ENCODE measurements around the gene CPSF6.
"Not testable (repeated sequence)": the region's sequence is repeated elsewhere in the genome, so short reads cannot be mapped to it uniquely, and the experiment has no call there.

The CPSF6 gene

DNA sequence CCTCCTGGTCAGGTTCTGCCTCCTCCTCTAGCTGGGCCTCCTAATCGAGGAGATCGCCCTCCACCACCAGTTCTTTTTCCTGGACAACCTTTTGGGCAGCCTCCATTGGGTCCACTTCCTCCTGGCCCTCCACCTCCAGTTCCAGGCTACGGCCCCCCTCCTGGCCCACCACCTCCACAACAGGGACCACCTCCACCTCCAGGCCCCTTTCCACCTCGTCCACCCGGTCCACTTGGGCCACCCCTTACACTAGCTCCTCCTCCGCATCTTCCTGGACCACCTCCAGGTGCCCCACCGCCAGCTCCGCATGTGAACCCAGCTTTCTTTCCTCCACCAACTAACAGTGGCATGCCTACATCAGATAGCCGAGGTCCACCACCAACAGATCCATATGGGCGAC is 19.3 kb downstream of the CPSF6 start:
- no peak for DNase-seq (ENCODE audit: low spot score)

DNA sequence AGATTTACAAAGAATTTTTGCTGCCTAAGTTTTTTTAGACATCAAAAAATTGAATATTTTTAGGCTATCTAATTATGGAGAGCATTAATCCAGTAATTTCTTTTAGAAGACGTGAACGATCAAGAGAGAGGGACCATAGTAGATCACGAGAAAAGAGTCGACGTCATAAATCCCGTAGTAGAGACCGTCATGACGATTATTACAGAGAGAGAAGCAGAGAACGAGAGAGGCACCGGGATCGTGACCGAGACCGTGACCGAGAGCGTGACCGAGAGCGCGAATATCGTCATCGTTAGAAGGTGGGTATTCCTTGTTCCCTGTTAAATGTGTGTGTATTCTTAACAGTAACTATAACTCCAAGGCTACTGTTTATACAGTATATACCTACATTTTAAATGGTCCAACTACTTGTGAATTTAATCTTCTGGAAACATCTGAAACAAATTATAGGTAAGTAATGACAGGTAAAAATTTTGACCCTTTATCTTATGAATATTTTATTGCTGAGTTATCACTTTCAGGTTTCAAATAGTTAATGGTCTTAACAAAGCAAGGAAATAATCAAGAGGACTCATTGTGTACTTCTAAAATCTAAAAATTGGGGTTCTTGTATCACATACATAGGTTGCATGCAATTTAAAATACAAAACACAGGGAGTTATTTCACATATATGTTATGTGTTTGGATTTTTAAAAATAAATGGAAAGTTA is 23.1 kb downstream of the CPSF6 start:
- no peak for DNase-seq (ENCODE audit: low spot score)

DNA sequence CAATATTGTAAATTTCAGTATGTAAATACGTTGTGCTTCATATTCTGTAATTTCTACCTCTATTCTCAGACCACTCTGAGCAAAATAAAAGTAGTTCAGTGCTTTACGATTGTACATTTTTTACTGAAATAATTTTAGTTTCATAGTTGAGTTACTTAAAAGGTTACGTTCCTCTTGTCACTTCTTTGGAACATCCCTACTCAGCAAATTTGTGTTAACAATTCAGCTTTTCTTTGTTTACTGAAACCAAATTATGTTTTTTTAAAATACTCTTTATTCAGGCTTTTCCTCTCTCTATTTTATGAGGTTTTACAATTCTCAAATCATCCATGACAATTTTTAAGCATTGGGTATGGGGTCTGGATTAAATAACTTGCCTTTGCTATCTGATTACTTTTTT is 25.8 kb downstream of the CPSF6 start:
- DNase-seq (ENCODE audit: low spot score), result no peak

DNA sequence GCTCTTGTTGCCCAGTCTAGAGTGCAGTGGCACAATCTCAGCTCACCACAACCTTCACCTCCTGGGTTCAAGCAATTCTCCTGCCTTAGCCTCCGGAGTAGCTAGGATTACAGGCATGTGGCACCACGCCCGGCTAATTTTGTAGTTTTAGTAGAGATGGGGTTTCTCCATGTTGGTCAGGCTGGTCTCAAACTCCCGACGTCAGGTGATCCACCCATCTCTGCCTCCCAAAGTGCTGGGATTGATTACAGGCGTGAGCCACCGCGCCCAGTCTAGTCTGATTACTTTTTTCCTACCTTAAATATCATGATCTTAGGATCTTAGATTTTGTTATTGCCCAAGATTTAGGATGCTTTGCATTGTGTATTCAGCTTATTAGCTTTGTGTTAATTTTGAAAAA is 26.3 kb downstream of the CPSF6 start:
- not testable (repeated sequence) for DNase-seq (ENCODE audit: low spot score)

DNA sequence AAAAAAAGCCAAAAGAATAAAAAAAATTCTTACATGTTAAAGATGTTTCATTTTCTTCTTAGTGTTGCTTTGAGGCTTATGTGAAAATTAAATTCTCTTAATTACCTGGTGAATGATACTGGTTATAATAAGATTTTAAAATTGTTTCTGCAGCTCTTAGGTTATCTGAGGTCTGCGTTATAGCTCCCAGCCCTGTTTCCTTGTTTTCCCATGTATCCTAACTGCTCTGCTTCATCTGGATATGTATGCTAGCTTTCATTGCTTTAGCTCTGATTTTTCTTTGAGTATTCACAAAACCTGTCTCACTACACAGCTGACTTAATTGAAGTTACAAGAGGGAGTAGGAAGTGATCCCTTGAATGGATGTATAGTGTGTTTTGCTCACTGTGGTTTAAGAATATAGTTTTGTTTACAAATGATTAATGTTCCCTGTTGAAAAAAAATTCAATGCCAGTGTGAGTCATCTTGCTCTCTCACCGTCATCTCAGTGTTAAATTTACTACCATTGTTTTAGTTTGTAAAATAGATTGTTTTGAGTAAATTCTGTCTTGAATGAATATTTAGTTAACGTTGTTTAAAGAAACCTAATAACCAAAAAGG is 26.8 kb downstream of the CPSF6 start:
- no peak for DNase-seq (ENCODE audit: low spot score)

DNA sequence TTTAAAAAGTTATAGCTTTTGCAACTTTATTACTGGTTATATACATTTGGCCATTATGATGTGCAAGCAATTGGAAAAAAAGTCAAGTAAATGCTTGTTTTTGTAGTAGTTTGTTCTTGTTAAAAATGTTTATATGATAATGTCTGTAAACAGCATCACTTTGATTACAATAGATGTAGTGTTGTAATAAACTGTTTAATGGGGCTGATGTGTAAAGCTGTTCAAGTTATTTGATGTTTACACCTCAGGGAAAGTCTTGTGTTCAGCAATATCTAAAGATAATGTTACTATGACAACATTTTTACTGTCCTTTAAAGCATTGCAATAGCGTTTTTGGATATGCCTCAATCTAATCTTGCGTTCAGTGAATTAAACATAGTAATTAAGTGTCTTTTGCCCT is 30.4 kb downstream of the CPSF6 start:
- no peak for DNase-seq (ENCODE audit: low spot score)

DNA sequence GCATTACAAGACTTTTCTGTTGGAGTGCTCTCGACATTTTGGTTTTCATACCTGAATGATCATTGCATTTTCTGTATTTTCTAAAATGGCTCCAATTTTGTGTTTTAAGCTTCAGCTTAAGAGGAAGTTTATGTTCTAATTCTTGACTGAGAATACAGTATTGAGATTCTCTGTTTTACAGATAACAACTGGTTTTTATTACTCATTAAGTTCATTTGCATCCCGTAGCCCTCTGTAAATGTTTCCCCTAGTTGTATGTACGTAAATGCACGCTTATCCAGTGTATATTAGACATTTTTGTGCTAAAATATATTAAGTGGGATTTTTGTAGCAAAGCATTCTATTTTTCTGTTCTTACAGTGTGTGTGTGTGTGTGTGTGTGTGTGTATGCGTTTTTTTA is 33.1 kb downstream of the CPSF6 start:
- DNase-seq (ENCODE audit: low spot score), result no peak

DNA sequence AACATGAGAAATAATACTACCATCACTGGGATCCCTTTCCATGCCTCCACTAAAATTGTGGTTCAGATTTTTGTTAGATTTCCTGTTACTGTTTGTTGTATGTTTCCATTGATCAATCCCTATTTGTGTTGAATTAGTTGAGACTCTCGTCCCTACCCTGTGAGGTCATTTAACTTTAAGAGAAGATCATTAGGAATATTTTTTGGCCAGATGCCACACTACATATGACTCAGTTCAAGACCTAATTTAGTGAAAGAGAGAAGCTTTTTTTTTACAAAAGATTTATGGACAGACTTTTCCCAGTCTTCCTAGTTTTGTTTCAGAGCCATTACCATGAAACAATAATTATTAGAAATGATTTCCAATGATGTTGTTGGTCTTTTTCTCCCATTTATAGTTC is 35.5 kb downstream of the CPSF6 start:
- DNase-seq (ENCODE audit: low spot score), result no peak

DNA sequence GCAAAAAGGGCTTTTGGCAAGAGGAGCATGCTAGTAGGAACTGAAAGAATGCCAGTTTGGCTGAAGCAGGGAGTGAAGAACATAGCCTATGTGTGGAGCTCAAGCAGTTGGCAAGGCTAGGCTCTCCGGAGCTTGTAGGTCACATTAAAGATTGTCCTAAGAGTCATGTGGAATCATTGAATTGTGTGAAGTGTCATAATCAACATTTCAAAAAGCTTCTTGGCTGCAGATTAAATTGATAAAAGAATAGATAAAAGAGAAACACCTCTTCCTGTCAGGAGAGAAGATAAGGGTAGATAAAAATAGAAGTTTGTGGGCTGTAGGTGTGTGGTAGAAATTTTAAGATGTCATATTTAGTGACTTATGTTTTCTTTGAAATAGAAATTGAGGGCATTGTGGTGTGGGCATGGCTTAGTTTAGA is 36.1 kb downstream of the CPSF6 start:
- no peak for DNase-seq (ENCODE audit: low spot score)

DNA sequence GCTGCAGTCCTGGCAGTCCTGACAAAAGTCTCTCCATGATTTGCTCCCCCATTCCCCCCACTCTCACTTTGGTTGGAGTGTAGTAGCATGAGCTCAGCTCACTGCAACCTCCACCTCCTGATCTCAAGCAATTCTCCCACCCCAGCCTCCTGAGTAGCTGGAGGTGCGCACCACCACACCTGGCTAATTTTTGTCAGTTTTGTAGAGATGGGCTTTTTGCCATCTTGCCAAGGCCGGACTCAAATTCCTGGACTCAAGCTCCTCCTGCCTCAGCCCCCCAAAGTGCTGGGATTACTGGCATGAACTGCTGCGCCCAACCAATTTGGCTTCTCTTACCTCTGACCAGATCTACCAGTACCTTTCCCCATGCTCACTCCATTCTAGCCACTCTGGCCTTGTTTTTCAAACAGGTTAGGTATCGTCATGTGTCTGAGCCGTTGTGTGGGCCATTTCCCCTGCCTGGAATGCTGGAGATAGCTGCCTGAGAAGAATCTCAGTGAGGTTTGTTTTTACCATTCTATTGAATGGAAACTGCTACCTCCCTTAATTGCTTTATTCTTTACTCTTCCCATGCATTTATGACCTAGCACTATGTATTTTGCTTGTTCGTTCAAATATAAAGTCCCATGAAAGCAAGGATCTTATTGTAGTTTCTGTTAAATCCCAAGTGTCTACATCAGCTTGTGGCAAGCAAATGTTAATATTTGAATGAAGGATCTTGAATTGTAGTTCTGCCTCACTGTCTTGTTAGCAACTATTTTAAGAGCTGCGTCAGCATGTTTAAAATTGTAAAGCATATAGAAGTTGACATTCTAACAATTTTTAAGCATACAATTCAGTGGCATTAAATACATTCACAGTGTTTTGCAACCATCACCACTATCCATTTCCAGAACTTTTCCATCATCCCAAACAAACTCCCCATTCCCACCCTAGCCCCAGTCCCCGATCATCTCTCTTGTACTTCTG is 39.7 kb downstream of the CPSF6 start:
- DNase-seq (ENCODE audit: low spot score), result no peak

DNA sequence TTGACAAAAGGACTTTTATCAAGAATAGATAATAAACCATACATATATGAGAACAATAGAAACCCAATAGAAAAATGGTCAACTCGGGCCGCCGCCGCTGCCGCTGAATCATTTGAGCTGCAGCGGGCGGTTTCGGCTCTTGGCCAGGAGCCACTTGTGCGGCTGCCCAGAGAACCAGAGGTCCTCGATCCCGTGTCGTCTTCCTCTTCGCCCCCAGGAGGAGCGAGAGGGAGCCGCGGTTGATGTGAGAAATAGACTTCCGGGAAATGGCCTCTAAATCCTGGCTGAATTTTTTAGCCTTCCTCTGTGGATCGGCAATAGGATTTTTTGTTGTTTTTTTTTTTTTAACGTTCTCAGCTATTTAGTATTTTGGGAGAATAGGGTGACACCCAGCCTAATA is 44.8 kb downstream of the CPSF6 start:
- peak; percentile 30 for DNase-seq (ENCODE audit: low spot score)

DNA sequence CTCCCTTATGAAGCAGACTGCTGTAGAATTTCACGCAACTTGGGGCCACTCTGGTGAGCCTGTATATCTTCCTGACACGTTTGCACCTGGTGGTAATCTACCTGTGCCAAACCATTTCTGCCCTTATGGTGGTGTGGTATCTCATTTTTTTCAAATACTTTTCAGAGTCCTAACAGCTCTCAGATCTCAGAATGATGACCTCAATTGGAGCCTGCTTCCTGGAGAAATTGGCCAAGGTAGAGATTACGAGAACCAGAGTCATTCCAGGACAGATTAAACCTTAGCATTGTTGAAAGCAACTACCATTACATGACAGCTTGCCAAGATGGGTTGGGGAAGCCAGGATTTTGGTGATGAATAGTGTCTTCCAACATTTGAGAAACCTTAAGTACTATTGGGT is 48.2 kb downstream of the CPSF6 start:
- DNase-seq (ENCODE audit: low spot score), result no peak

DNA sequence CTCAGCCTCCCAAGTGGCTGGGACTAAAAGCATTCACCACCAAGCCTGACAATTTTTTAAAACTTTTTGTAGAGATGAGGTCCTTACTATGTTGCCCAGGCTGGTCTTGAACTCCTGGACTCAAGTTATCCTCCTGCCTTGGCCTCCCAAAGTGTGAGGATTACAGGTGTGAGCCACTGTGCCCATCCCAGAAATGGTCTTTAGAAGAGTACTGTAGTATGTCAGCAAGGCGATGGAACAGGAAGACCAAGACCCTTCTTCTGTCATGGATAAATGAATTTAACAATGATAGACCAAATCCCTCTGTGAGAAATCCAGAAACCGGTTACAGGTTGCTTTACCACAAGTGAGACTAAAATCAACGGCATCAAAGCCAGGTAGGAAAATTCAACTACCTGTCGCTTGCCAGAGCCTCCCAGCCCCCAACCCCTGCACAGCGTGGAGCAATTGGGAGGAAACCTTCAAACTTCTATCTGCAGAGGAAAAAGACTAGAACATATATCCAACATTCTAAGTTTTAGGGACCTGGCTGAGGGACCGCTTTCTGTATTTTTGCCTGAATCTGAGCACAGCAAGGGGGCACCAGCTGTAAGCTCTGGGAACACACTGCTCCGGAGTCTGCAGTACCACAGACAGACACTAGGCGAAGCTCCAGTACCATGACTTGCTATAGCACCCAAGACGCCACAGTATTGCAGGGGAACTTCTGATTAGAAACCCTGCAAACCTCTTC is 51.3 kb downstream of the CPSF6 start:
- peak; percentile 35 for DNase-seq (ENCODE audit: low spot score)

DNA sequence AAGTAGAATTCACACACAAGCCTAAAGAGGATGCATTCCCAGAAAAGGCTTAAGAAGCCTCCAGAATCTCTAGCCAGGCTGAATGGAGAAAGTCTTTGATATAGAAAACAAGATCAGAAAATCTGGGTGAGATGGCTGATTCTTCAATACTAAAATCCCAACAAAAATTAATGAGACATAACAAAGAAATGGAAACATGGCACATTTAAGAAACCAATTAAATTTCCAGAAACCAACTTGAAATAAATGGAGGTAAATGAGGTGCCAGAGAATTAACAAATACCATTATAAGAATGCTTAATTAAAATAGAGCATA is 51.9 kb downstream of the CPSF6 start:
- DNase-seq (ENCODE audit: low spot score), result no peak

DNA sequence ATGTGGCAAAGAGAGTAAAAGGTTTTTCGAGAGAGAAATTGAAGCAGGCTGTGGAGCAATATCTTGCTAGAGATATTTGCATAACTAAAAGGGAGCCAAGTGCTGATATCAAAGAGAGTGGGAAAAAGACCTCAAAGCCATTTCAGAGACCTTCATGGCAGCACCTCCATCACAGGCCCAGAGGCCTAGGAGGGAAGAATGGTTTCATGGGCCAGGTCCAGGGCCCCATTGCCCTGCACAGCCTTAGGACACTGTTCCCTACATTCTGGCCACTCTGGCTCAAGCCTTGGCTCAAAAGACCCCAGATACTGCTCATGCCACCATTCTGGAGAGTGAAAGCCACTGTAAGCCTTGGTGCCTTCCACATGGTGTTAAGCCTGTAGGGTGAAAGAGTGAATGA is 58.8 kb downstream of the CPSF6 start:
- no peak for DNase-seq (ENCODE audit: low spot score)

DNA sequence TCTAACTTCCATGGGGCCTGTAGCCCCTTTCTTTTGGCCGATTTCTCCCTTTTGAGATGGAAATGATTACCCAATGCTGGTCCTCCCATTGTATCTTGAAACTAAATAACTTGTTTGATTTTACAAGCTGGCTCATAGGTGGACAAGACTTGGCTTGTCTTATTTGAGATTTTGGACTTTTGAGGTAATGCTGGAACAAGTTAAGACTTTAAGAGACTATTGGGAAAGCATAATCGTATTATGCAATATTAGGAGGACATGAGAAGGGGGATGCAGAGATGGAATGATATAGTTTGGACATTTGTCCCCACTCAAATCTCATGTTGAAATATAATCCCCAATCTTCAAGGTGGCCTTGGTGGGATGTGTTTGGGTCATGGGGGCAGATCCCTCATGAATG is 59.6 kb downstream of the CPSF6 start:
- no peak for DNase-seq (ENCODE audit: low spot score)

DNA sequence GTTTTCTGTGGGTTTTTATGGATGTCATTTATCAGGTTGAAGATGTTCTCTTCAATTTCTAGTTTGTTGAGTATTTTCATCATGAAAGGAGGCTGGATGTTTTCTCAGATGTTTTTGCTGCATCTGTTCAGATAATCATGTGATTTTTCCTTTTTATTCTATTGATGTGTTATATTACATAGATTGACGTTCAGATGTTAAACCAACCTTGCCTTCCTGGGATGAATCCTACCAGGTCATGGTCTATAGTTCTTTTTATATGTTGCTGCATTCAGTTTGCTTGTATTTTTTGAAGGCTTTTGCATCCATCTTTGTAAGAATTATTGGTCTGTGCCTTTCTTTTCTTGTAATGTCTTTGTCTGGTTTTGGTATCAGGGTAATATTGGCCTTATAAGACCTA is 64.9 kb downstream of the CPSF6 start:
- DNase-seq (ENCODE audit: low spot score), result no peak

DNA sequence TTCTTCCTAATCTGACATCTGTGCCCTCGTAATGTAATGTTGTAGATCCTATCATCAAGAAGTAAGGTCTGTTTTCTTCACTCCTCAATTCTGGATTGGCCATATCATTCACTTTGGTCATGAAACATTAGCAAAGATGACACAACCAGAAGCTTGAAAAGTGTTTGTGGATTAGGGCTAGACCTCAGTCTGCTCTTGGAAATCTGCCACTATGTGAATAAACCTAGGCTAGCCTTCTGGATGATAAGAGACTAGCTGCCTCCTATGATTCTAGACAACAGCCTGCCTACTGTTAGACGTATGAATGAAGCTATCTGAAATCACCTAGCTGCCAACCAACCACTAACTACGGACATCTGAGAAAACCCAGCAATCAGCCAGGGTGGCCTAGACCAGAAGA is 70.1 kb downstream of the CPSF6 start:
- no peak for DNase-seq (ENCODE audit: low spot score)

DNA sequence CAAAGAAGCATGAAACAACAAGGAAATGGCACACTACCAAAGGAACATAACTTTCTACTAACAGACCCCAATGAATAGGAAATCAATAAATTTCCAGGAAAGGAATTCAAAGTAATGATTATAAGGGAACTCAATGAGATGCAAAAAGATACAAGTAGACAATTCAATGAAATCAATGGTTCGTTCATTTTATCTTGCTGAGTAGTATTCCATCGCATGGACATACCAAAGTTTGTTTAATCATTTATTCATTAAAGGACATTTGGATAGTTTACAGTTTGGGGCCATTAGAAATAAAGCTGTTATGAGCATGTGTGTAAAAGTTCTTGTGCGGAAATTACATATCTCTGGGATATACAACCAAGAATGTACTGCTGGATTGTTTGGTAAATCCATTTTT is 73.8 kb downstream of the CPSF6 start:
- no peak for DNase-seq (ENCODE audit: low spot score)

DNA sequence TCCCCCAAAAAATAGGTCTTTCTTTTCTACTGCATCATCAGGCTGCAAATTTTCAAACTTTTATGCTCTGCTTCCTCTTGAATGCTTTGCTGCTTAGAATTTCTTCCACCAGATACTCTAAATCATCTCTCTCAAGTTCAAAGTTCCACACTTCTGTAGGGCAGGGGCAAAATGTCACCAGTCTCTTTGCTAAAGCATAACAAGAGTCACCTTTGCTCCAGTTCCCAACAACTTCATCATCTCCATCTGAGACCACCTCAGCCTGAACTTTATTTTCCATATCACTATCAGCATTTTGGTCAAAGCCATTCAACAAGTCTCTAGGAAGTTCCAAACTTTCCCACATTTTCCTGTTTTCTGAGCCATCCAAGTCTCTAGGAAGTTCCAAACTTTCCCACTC is 77.4 kb downstream of the CPSF6 start:
- not testable (repeated sequence) for DNase-seq (ENCODE audit: low spot score)

DNA sequence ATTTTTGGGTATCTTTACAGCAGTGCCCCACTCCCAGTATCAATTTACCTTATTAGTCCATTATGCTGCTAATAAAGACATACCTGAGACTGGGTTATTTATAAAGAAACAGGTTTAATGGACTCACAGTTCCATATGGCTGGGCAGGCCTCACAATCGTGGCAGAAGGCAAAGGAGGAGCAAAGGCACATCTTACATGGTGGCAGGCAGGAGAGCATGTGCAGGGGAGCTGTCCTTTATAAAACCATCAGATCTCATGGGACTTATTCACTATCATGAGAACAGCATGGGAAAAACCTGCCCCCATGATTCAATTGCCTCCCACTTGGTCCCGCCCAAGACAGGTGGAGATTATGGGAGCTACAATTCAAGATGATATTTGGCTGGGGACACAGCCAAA is 77.9 kb downstream of the CPSF6 start:
- DNase-seq (ENCODE audit: low spot score), result not testable (repeated sequence)

DNA sequence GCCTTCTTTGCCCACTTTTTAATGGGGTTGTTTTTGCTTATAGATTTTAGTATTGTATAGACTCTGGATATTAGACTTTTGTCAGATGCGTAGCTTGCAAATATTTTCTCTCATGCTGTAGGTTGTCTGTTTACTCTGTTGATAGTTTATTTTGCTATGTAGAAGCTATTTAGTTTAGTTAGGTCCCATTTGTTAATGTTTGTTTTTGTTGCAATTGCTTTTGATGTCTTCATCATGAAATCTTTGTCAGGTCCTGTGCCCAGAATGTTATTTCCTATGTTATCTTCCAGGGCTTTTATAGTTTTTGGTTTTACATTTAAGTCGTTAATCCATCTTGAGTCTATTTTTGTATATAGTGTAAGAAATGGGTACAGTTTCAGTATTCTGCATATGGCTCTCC is 78.9 kb downstream of the CPSF6 start:
- DNase-seq (ENCODE audit: low spot score), result no peak

DNA sequence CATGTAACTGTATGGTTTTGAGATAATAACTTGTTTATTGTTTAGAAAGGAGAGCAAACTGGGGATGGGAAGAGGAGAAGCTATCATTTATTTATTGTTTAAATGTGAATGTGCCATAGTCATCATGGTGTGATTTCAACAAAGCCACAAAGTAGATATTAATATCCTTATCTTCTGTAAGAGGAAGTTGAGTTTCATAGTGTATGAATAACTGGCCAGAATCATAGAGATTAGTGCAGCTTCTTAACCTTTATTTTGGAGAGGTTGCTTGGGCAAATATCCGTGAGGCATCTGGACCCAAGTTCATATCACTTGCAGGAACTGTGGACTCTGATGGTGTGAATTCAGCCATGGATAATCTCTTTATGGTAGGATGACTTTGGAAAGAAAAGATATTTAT is 82.0 kb downstream of the CPSF6 start:
- no peak for DNase-seq (ENCODE audit: low spot score)
